ENCODE measurements around the gene EPHB4. TPM values are rescaled to one million over a fixed set of nuclear protein-coding genes. Genes with fewer than 3 reads are reported as not detected.

EPHB4 gene
- total RNA-seq, 1 experiment from 2014 or later: 120 TPM

- no peak for TF ChIP-seq ATF6 (CRISPR knock-in tag; IDR thresholded peaks at IDR 0.05)
Observed at GRCh38 chr7:100865372-100865911, 38.1 kb upstream of the EPHB4 start (continued).

DNA sequence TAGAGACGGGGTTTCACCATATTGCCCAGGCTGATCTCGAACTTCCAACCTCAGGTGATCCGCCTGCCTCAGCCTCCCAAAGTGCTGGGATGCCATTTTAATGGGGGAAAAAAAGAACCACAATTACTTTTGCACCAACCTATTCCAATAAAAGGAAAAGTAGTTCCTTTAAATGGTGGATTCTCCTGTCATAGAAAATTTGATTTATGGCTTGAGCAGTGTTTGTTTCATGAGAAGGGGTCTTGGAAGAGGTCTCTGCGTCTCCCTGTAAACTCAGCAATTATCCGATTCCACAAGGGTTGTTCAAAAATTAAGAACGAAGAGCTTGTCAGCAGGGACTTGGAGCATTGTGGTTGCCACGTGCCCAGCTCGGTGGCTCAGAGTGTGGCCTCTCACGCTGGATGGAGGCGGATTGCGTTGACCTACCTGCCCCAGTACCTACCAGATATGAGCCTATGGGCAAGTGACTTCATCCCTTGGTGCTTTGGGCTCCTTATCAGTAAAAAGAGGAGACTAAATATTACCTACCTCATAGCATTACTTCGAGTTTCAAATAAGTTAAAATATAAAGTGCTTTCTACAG, 37.0 kb upstream of the EPHB4 start:
- ATAC-seq: no peak
- CTCF ChIA-PET: interaction anchor here (1.4 kb wide), 1 partner anchor 159 kb away, joined by 3 read pairs; the partner anchor contains the start of gene POP7

DNA sequence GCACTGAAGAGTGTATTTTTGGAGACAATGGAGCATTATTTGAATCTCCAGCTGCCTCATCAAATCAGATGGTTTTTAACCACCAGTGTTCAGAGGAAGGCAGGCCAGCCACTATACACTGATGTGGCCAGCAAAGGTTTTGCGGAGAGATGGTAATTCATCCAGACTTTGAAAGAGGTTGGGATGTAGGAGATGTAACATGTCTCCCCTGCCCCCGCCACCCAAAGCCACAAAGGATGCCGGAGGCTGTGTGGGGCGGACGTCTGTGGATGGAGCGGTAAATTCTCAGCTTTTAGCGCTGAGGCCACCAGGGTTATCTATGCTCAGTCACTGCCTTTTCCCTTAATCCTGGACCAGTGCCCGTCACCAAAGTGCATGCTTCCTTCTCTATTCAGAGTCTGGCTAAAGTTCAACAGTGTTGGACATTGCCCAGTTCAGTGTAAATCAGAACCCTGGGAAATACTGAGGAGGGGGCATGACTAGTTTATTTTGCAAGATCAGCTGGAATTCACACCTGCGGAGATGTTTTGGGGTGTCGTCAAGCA, 36.2 kb upstream of the EPHB4 start:
- DNase-seq (ENCODE audit: low spot score) (no peak), ATAC-seq (no peak)
- H3K27ac Mint-ChIP-seq: no peak overlapping the region
- H3K27me3 Mint-ChIP-seq (ENCODE audit: low read depth): no peaks in the 10 kb centered on the region
- TF ChIP-seq GTF2I (CRISPR knock-in tag; conservative IDR thresholded peaks at IDR 0.05) (no peak), NR1H2 (CRISPR knock-in tag; IDR thresholded peaks at IDR 0.05) (no peak), ZNF232 (CRISPR knock-in tag; IDR thresholded peaks at IDR 0.05) (no peak), ESRRA (CRISPR knock-in tag; IDR thresholded peaks at IDR 0.05; ENCODE audit: borderline replicate concordance) (no peak), ZMAT4 (CRISPR knock-in tag; IDR thresholded peaks at IDR 0.05) (no peak), EMX1 (CRISPR knock-in tag; IDR thresholded peaks at IDR 0.05) (no peak), ZNF121 (CRISPR knock-in tag; IDR thresholded peaks at IDR 0.05) (no peak), HMGXB4 (CRISPR knock-in tag; IDR thresholded peaks at IDR 0.05) (no peak), ZBTB21 (CRISPR knock-in tag; IDR thresholded peaks at IDR 0.05; ENCODE audit: borderline replicate concordance) (no peak)
- TF ChIP-seq, protein P1, sequence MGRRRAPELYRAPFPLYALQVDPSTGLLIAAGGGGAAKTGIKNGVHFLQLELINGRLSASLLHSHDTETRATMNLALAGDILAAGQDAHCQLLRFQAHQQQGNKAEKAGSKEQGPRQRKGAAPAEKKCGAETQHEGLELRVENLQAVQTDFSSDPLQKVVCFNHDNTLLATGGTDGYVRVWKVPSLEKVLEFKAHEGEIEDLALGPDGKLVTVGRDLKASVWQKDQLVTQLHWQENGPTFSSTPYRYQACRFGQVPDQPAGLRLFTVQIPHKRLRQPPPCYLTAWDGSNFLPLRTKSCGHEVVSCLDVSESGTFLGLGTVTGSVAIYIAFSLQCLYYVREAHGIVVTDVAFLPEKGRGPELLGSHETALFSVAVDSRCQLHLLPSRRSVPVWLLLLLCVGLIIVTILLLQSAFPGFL (CRISPR knock-in tag; IDR thresholded peaks at IDR 0.05; ENCODE audit: borderline replicate concordance): no peak
- POLR2A ChIA-PET: no interaction called here
- H3K4me1 Mint-ChIP-seq: peaks cover 8% of the 10 kb centered on the region
- CTCF ChIA-PET: interaction anchor here (0.6 kb wide), 1 partner anchor 426 kb away, joined by 3 read pairs; no protein-coding TSS in a partner anchor
- no peaks in the 10 kb centered on the region for H3K9me3 Mint-ChIP-seq
- H3K4me3 Mint-ChIP-seq: no peak overlapping the region
- peaks cover 20% of the 10 kb centered on the region; the same call in 1 of the 2 replicates for H3K36me3 Mint-ChIP-seq

More for the DNA sequence above, 37.0 kb upstream of the EPHB4 start:
- no peak for DNase-seq (ENCODE audit: low spot score)
- peak overlapping the region; percentile 80; the same call in 1 of the 2 replicates for H3K27ac Mint-ChIP-seq
- no peak overlapping the region for H3K4me3 Mint-ChIP-seq
- POLR2A ChIA-PET: interaction anchor here (0.5 kb wide), 1 partner anchor 743 kb away, joined by 3 read pairs; no protein-coding TSS in a partner anchor
- H3K9me3 Mint-ChIP-seq: no peaks in the 10 kb centered on the region
- H3K27me3 Mint-ChIP-seq (ENCODE audit: low read depth): no peaks in the 10 kb centered on the region
- H3K36me3 Mint-ChIP-seq: peaks cover 23% of the 10 kb centered on the region
- TF ChIP-seq ZBTB43 (CRISPR knock-in tag; IDR thresholded peaks at IDR 0.05) (no peak), SMAD3 (CRISPR knock-in tag; IDR thresholded peaks at IDR 0.05; ENCODE audit: borderline replicate concordance) (no peak), FOXP1 (CRISPR knock-in tag; IDR thresholded peaks at IDR 0.05; ENCODE audit: borderline replicate concordance) (no peak), NFE2L1 (CRISPR knock-in tag; IDR thresholded peaks at IDR 0.05) (no peak), CBFB (CRISPR knock-in tag; IDR thresholded peaks at IDR 0.05; ENCODE audit: low read depth) (no peak), ZMAT4 (CRISPR knock-in tag; IDR thresholded peaks at IDR 0.05) (no peak), ELF4 (CRISPR knock-in tag; IDR thresholded peaks at IDR 0.05; ENCODE audit: low read depth) (no peak), HMGA2 (CRISPR knock-in tag; IDR thresholded peaks at IDR 0.05) (no peak)
- TF ChIP-seq, protein P2, sequence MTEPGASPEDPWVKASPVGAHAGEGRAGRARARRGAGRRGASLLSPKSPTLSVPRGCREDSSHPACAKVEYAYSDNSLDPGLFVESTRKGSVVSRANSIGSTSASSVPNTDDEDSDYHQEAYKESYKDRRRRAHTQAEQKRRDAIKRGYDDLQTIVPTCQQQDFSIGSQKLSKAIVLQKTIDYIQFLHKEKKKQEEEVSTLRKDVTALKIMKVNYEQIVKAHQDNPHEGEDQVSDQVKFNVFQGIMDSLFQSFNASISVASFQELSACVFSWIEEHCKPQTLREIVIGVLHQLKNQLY (CRISPR knock-in tag; IDR thresholded peaks at IDR 0.05): no peak
- H3K4me1 Mint-ChIP-seq: peaks cover 8% of the 10 kb centered on the region
